GM23248 (cell line): ENCODE data around the gene E2F7.

Source experiments
- EZH2 ChIP-seq: fragments of 200-600 bp; sonication (generic); IDR thresholded peaks from 2 replicates; pipeline ENCODE4 v1.6.1; 2018; ENCODE audit warnings: antibody characterized with exemption, mild to moderate bottlenecking; ENCODE audit not compliant: insufficient read depth, poor library complexity, severe bottlenecking
- EZH2phosphoT487 ChIP-seq: fragments of 200-600 bp; sonication (generic); IDR thresholded peaks from 2 replicates; pipeline ENCODE4 v1.6.1; 2018; ENCODE audit warnings: antibody characterized with exemption, moderate library complexity, mild to moderate bottlenecking, low read depth; ENCODE audit not compliant: insufficient read depth

- TF ChIP-seq EZH2, result no peak
- TF ChIP-seq EZH2phosphoT487, result no peak
Observed at GRCh38 chr12:77007476-77007875, 57.9 kb downstream of the E2F7 start.
